HCT116 (cell line): ENCODE data around the gene SSH2. TPM values are rescaled to one million over a fixed set of nuclear protein-coding genes. Genes with fewer than 3 reads are reported as not detected.

Experiments
- ATAC-seq: fragments of 200-7000 bp; cut with Tn5 transposase; 2 replicates; pipeline ENCODE4 v1.9.1; 2020; ENCODE audit warnings: mild to moderate bottlenecking, moderate library complexity
- BruUV-seq: library from RNA; stranded (reverse); fragments of 400-500 nt; replicated peaks from 2 replicates; lab custom pipeline; 2021; lab: Mats Ljungman, UMichigan
- CTCF ChIA-PET: fragments of 300-600 bp; sonication (Branson Sonifier 250); formaldehyde crosslinking; loops from one replicate; lab custom pipeline; 2021; ENCODE audit warnings: antibody characterized with exemption; lab: Charles Lee
- POLR2A ChIA-PET: fragments of 300-600, 350-600 bp; sonication (Branson Sonifier 250); formaldehyde crosslinking; loops from one replicate; lab custom pipeline; 2021; ENCODE audit warnings: antibody characterized with exemption; lab: Charles Lee
- RAD21 ChIA-PET, 2 experiments: fragments of 300-600 bp; sonication (Branson Sonifier 250); formaldehyde crosslinking; loops; one replicate each; lab custom pipeline; 2023; ENCODE audit warnings: low total read pairs in 2 of 2; ENCODE audit not compliant: uncharacterized antibody in 2 of 2, unreplicated experiment in 2 of 2, low non-redundant PET in 1 of 2; lab: Charles Lee
- DNase-seq: peaks from one replicate; pipeline ENCODE4 v3.0.0-alpha.2; 2010; ENCODE audit warnings: low read depth, low spot score
- H2AFZ ChIP-seq: fragments of 200-600 bp; shearing (Covaris generic), sonication (generic); 2 replicates; pipeline ENCODE4 v1.6.1; 2017; ENCODE audit warnings: low read depth, mixed run types, mixed read lengths, antibody characterized with exemption, low read length; ENCODE audit not compliant: poor library complexity, severe bottlenecking
- H3K27ac ChIP-seq: 2 replicates; pipeline ENCODE4 v1.5.1; 2012; ENCODE audit warnings: low read depth, low read length
- H3K27me3 ChIP-seq: fragments of 200-600 bp; sonication (generic); 2 replicates; pipeline ENCODE4 v1.6.1; 2016; ENCODE audit warnings: mixed run types, low read length, mixed read lengths; ENCODE audit not compliant: insufficient read depth
- H3K36me3 ChIP-seq, 2 experiments: fragments of 200-500 bp in 1 of 2; fragments of 200-600 bp in 1 of 2; sonication (Bioruptor generic) in 1 of 2; sonication (generic) in 1 of 2; 2 replicates each; pipeline versions ENCODE4 v1.5.1 to v1.6.1; 2014 to 2016; ENCODE audit warnings: low read length in 2 of 2, inconsistent platforms in 1 of 2, mixed read lengths in 1 of 2, mixed run types in 1 of 2; ENCODE audit not compliant: insufficient read depth in 2 of 2, control insufficient read depth in 1 of 2
- H3K4me1 ChIP-seq, 2 experiments: fragments of 200-600 bp in 1 of 2; sonication (generic) in 1 of 2; 2 replicates each; pipeline versions ENCODE4 v1.5.1 to v1.6.1; 2012 to 2017; ENCODE audit warnings: low read length in 2 of 2, inconsistent platforms in 1 of 2, mild to moderate bottlenecking in 1 of 2, mixed read lengths in 1 of 2, mixed run types in 1 of 2, moderate library complexity in 1 of 2; ENCODE audit not compliant: insufficient read depth in 2 of 2, control insufficient read depth in 1 of 2
- H3K4me2 ChIP-seq: fragments of 200-600 bp; sonication (generic); 2 replicates; pipeline ENCODE4 v1.6.1; 2017; ENCODE audit warnings: mixed run types, low read length, mixed read lengths
- H3K4me3 ChIP-seq, 2 experiments: fragments of 200-600 bp in 1 of 2; sonication (generic) in 1 of 2; replicated peaks in 1 of 2; 2 replicates each; pipeline ENCODE4 v1.5.1; 2011 to 2016; ENCODE audit warnings: low read length in 2 of 2, control low read depth in 1 of 2, low read depth in 1 of 2, mild to moderate bottlenecking in 1 of 2, mixed read lengths in 1 of 2, mixed run types in 1 of 2
- H3K79me2 ChIP-seq: fragments of 200-600 bp; sonication (generic); 2 replicates; pipeline ENCODE4 v1.6.1; 2017; ENCODE audit warnings: mild to moderate bottlenecking, mixed run types, low read length, moderate library complexity, mixed read lengths; ENCODE audit not compliant: insufficient read depth
- H3K9ac ChIP-seq: fragments of 200-600 bp; sonication (generic); 2 replicates; pipeline ENCODE4 v1.6.1; 2016; ENCODE audit warnings: low read length, mixed read lengths
- H3K9me2 ChIP-seq: fragments of 200-600 bp; sonication (generic), shearing (Covaris generic); 2 replicates; pipeline ENCODE4 v1.6.1; 2017; ENCODE audit warnings: mixed run types, mild to moderate bottlenecking, moderate library complexity; ENCODE audit not compliant: insufficient read depth
- H3K9me3 ChIP-seq, 2 experiments: fragments of 200-500 bp in 1 of 2; fragments of 200-600 bp in 1 of 2; sonication (Bioruptor generic) in 1 of 2; sonication (generic) in 1 of 2; 2 replicates each; pipeline ENCODE4 v1.6.1; 2014 to 2017; ENCODE audit warnings: low read length in 2 of 2, mixed read lengths in 2 of 2, inconsistent platforms in 1 of 2, low read depth in 1 of 2, mild to moderate bottlenecking in 1 of 2, mixed run types in 1 of 2, moderate library complexity in 1 of 2; ENCODE audit not compliant: control insufficient read depth in 1 of 2, insufficient read depth in 1 of 2
- H4K20me1 ChIP-seq: fragments of 200-600 bp; sonication (generic), shearing (Covaris generic); 2 replicates; pipeline ENCODE4 v1.6.1; 2017; ENCODE audit warnings: mixed run types, mild to moderate bottlenecking, moderate library complexity; ENCODE audit not compliant: insufficient read depth
- CBX3 ChIP-seq: IDR thresholded peaks from 2 replicates; pipeline ENCODE4 v1.6.1; 2012; ENCODE audit warnings: low read depth
- CEBPB ChIP-seq: IDR thresholded peaks from 2 replicates; pipeline ENCODE4 v1.6.1; 2012; ENCODE audit warnings: low read depth
- CTCF ChIP-seq, 3 experiments: fragments of 200-600 bp in 1 of 3; sonication (generic) in 1 of 3; IDR thresholded peaks in 2 of 3; conservative IDR thresholded peaks in 1 of 3; 2 replicates each; pipeline ENCODE4 v1.5.1; 2012 to 2017; ENCODE audit warnings: low read depth in 2 of 3, low read length in 2 of 3, antibody characterized with exemption in 1 of 3, borderline replicate concordance in 1 of 3, control low read depth in 1 of 3, mild to moderate bottlenecking in 1 of 3, mixed read lengths in 1 of 3, mixed run types in 1 of 3, moderate library complexity in 1 of 3; ENCODE audit not compliant: insufficient read depth in 1 of 3
- EGR1 ChIP-seq: IDR thresholded peaks from 2 replicates; pipeline ENCODE4 v1.6.1; 2012; ENCODE audit warnings: low read depth
- EZH2 ChIP-seq: fragments of 200-600 bp; sonication (generic); IDR thresholded peaks from 2 replicates; pipeline ENCODE4 v1.6.1; 2017; ENCODE audit warnings: antibody characterized with exemption, mixed run types
- EZH2phosphoT487 ChIP-seq: fragments of 200-600 bp; IDR thresholded peaks from 2 replicates; pipeline ENCODE4 v1.6.1; 2018; ENCODE audit warnings: antibody characterized with exemption, borderline replicate concordance
- JUND ChIP-seq: IDR thresholded peaks from 2 replicates; pipeline ENCODE4 v1.6.1; 2012
- MAX ChIP-seq: IDR thresholded peaks from 2 replicates; pipeline ENCODE4 v1.6.1; 2012
- POLR2AphosphoS5 ChIP-seq: IDR thresholded peaks from 2 replicates; pipeline ENCODE4 v1.6.1; 2011; ENCODE audit warnings: mild to moderate bottlenecking, low read depth, low read length, moderate library complexity
- SIN3A ChIP-seq: IDR thresholded peaks from 2 replicates; pipeline ENCODE4 v1.6.1; 2012; ENCODE audit warnings: low read depth
- SRF ChIP-seq: IDR thresholded peaks from 2 replicates; pipeline ENCODE4 v1.6.1; 2012; ENCODE audit warnings: low read depth
- YY1 ChIP-seq: IDR thresholded peaks from 2 replicates; pipeline ENCODE4 v1.6.1; 2011; ENCODE audit warnings: low read length, low read depth, moderate library complexity, mild to moderate bottlenecking; ENCODE audit not compliant: insufficient replicate concordance; ENCODE audit errors: extremely low read depth
- ZBTB33 ChIP-seq: IDR thresholded peaks from 2 replicates; pipeline ENCODE4 v1.6.1; 2011; ENCODE audit warnings: mild to moderate bottlenecking, low read length, moderate library complexity; ENCODE audit not compliant: insufficient replicate concordance; ENCODE audit errors: extremely low read depth
- ZFX ChIP-seq: fragments of 450-650 bp; IDR thresholded peaks from 2 replicates; pipeline ENCODE4 v1.6.1; 2017
- ZNF274 ChIP-seq: fragments of 200-500 bp; sonication (Bioruptor generic); IDR thresholded peaks from 2 replicates; pipeline ENCODE4 v1.6.1; 2014; ENCODE audit warnings: mild to moderate bottlenecking, low read depth, low read length, inconsistent platforms
- intact Hi-C: fragments of 100-400 bp; cut with micrococcal nuclease; formaldehyde crosslinking; loops from 2 replicates; pipeline ENCODE4 v1.10.0; 2022
- total RNA-seq: library from RNA; stranded (reverse); gene quantifications from one replicate; pipeline ENCODE4 v1.2.1, GENCODE V29; 2021; ENCODE audit not compliant: unreplicated experiment

The SSH2 gene
- total RNA-seq, 1 experiment from 2014 or later: 17.0 TPM

GRCh38 chr17:29645515-29646051, 284.4 kb downstream of the SSH2 start:
- Histone ChIP-seq H3K9ac (no peak overlapping the region), H3K27ac (no peak overlapping the region), H3K4me1 (no peaks in the 10 kb centered on the region; a peak in 1 of 4 replicates), H3K27me3 (no peaks in the 10 kb centered on the region), H3K36me3 (no peaks in the 10 kb centered on the region), H3K9me3 (no peaks in the 10 kb centered on the region)
- ChIA-PET RAD21 (no interaction called here), CTCF (no interaction called here), POLR2A (no interaction called here)
- DNase-seq (no peak), ATAC-seq (no peak)
- no peak for TF ChIP-seq JUND
- no peak for TF ChIP-seq EZH2phosphoT487
- no peak for TF ChIP-seq ZBTB33
- TF ChIP-seq POLR2AphosphoS5: no peak
- TF ChIP-seq CBX3: no peak
- TF ChIP-seq EGR1: no peak
- no peak for TF ChIP-seq MAX
- TF ChIP-seq CEBPB: no peak
- TF ChIP-seq CTCF (IDR thresholded peaks at IDR 0.05 in 2 of 3, conservative IDR thresholded peaks at IDR 0.05 in 1 of 3; ENCODE audit: borderline replicate concordance in 1 of 3, insufficient read depth in 1 of 3, low read depth in 2 of 3, low read length in 2 of 3): no peak
- TF ChIP-seq YY1: no peak
- TF ChIP-seq ZNF274: no peak
- no peak for TF ChIP-seq SIN3A
- TF ChIP-seq EZH2: no peak
- TF ChIP-seq SRF: no peak
- no peak for TF ChIP-seq ZFX
- TF ChIP-seq, all 23 proteins: peak for 0
- Histone ChIP-seq H3K4me2 (no peak overlapping the region), H3K79me2 (no peaks in the 10 kb centered on the region), H4K20me1 (no peaks in the 10 kb centered on the region), H2AFZ (no peak overlapping the region), H3K4me3 (no peak overlapping the region), H3K9me2 (no peaks in the 10 kb centered on the region)
- BruUV-seq: no TSS peak
- intact Hi-C loops: no loop called here
